PFSK-1 (cell line): Measurements from ENCODE around the gene SRRM5.

ENCODE experiments used
- FOXP2 ChIP-seq: optimal IDR thresholded peaks from 2 replicates; pipeline ENCODE3; 2011; ENCODE audit warnings: borderline replicate concordance, control low read depth, inconsistent platforms; ENCODE audit not compliant: insufficient read depth; ENCODE audit errors: extremely low read length, extremely low read depth
- POLR2AphosphoS5 ChIP-seq: IDR thresholded peaks from 2 replicates; pipeline ENCODE4 v1.6.1; 2012; ENCODE audit warnings: low read depth, mild to moderate bottlenecking, control low read depth, low read length, moderate library complexity
- REST ChIP-seq, 2 experiments: IDR thresholded peaks; 2 replicates each; pipeline versions ENCODE4 v1.6.1 to v1.8.0; 2011 to 2012; ENCODE audit warnings: low read depth in 2 of 2, low read length in 2 of 2, control low read depth in 1 of 2, inconsistent platforms in 1 of 2, mild to moderate bottlenecking in 1 of 2, moderate library complexity in 1 of 2; ENCODE audit not compliant: insufficient read depth in 1 of 2
- SIN3A ChIP-seq: IDR thresholded peaks from 2 replicates; pipeline ENCODE4 v1.6.1; 2012; ENCODE audit warnings: mild to moderate bottlenecking, low read length, moderate library complexity, borderline replicate concordance; ENCODE audit not compliant: insufficient read depth
- TAF1 ChIP-seq: IDR thresholded peaks from 2 replicates; pipeline ENCODE4 v1.6.1; 2012; ENCODE audit warnings: low read length, control low read depth, borderline replicate concordance; ENCODE audit not compliant: insufficient read depth

Gene SRRM5

GRCh38 chr19:43591904-43592772 lies 19.8 kb upstream of the SRRM5 start:
- TF ChIP-seq POLR2AphosphoS5 (no peak), FOXP2 (no peak), SIN3A (no peak), REST (IDR thresholded peaks at IDR 0.05; ENCODE audit: insufficient read depth in 1 of 2, low read depth in 2 of 2, low read length in 2 of 2) (no peak), TAF1 (no peak)

- no peak for TF ChIP-seq SIN3A
Observed at GRCh38 chr19:43592800-43593350, 19.0 kb upstream of the SRRM5 start.

GRCh38 chr19:43594081-43594697 lies 17.7 kb upstream of the SRRM5 start:
- TF ChIP-seq FOXP2 (no peak), POLR2AphosphoS5 (no peak), SIN3A (no peak), TAF1 (no peak), REST (IDR thresholded peaks at IDR 0.05; ENCODE audit: insufficient read depth in 1 of 2, low read depth in 2 of 2, low read length in 2 of 2) (no peak)

- TF ChIP-seq FOXP2 (peak; percentile 44), POLR2AphosphoS5 (no peak), SIN3A (no peak; the same call in 1 of the 2 replicates), REST (IDR thresholded peaks at IDR 0.05; ENCODE audit: insufficient read depth in 1 of 2, low read depth in 2 of 2, low read length in 2 of 2) (no peak)
Observed at GRCh38 chr19:43594710-43595604, 16.9 kb upstream of the SRRM5 start.

GRCh38 chr19:43595605-43595998 lies 16.3 kb upstream of the SRRM5 start:
- TF ChIP-seq FOXP2 = no peak
- TF ChIP-seq SIN3A = no peak
- no peak for TF ChIP-seq POLR2AphosphoS5
- TF ChIP-seq TAF1 = no peak
- no peak for TF ChIP-seq REST (IDR thresholded peaks at IDR 0.05; ENCODE audit: insufficient read depth in 1 of 2, low read depth in 2 of 2, low read length in 2 of 2)
